CD1c-positive myeloid dendritic cell (primary cell): Measurements from ENCODE around the gene PCDHGB5.
A peak's percentile ranks its signal among the peaks of the same experiment; 100 is the strongest.
"Not testable (repeated sequence)": the region's sequence is repeated elsewhere in the genome, so short reads cannot be mapped to it uniquely, and the experiment has no call there.

Source experiments
- DNase-seq: peaks from one replicate; pipeline ENCODE4 v3.0.0-alpha.2; 2016; ENCODE audit errors: extremely low spot score

Gene PCDHGB5

DNA sequence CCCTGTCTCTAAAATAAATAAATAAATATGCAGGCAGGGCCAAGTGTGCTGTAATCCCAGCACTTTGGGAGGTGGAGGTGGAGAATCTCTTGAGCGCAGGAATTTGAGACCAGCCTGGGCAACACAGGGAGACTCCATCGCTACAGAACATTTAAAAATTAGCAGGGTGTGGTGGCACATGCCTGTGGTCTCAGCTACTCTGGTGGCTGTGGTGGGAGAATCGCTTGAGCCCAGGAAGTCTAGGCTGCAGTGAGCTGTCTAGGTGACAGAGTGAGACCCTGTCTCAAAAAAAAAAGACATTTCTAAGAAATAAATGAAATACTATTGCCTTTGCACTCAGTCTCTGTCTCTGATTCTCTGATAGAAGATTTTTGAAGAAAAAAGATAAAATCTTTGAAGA is 13.8 kb downstream of the PCDHGB5 start:
- DNase-seq = no peak

GRCh38 chr5:141412854-141413539 is 15.2 kb downstream of the PCDHGB5 start, which contains the start of gene PCDHGA10:
PCDHGA10 (plus strand) TSS chr5:141412987; CDS start chr5:141413176, 189 bp downstream.
- peak; percentile 72 for DNase-seq

- DNase-seq = no peak
These were observed 15.9 kb downstream of the PCDHGB5 start for GRCh38 chr5:141413540-141414069.

DNA sequence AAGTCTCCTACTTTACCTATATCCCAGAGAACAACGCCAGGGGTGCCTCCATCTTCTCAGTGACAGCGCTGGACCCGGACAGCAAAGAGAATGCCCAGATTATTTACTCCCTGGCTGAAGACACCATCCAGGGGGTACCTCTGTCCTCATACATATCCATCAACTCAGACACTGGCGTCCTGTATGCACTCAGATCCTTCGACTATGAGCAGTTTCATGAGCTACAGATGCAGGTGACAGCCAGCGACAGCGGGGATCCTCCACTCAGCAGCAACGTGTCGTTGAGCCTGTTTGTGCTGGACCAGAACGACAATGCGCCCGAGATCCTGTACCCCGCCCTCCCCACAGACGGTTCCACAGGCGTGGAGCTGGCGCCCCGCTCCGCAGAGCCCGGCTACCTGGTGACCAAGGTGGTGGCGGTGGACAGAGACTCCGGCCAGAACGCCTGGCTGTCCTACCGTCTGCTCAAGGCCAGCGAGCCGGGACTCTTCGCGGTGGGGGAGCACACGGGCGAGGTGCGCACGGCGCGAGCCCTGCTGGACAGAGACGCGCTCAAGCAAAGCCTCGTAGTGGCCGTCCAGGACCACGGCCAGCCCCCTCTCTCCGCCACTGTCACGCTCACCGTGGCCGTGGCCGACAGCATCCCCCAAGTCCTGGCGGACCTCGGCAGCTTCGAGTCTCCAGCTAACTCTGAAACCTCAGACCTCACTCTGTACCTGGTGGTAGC is 17.0 kb downstream of the PCDHGB5 start:
- not testable (repeated sequence) for DNase-seq

- not testable (repeated sequence) for DNase-seq
These were observed 17.5 kb downstream of the PCDHGB5 start for GRCh38 chr5:141415275-141415618.

- DNase-seq = peak; percentile 80
These were observed 19.9 kb downstream of the PCDHGB5 start, which contains the start of gene PCDHGB7 for GRCh38 chr5:141417494-141418172. PCDHGB7 (plus strand) TSS chr5:141417677; CDS start chr5:141417860, 183 bp downstream.

DNA sequence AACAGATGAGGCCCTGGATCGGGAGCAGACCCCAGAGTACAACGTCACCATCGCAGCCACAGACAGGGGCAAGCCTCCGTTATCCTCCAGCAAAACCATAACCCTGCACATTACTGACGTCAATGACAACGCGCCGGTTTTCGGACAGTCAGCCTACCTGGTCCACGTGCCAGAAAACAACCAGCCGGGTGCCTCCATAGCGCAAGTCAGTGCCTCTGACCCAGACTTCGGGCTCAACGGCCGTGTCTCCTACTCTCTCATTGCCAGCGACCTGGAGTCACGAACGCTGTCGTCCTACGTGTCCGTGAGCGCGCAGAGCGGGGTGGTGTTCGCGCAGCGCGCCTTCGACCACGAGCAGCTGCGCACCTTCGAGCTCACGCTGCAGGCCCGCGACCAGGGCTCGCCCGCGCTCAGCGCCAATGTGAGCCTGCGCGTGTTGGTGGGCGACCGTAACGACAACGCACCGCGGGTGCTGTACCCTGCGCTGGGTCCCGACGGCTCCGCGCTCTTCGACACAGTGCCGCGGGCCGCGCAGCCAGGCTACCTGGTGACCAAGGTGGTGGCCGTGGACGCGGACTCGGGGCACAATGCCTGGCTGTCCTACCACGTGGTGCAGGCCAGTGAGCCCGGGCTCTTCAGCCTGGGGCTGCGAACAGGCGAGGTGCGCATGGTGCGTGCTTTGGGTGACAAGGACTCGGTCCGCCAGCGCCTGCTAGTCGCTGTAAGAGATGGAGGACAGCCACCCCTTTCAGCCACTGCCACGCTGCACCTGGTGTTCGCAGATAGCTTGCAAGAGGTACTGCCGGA is 21.5 kb downstream of the PCDHGB5 start:
- DNase-seq = no peak

DNA sequence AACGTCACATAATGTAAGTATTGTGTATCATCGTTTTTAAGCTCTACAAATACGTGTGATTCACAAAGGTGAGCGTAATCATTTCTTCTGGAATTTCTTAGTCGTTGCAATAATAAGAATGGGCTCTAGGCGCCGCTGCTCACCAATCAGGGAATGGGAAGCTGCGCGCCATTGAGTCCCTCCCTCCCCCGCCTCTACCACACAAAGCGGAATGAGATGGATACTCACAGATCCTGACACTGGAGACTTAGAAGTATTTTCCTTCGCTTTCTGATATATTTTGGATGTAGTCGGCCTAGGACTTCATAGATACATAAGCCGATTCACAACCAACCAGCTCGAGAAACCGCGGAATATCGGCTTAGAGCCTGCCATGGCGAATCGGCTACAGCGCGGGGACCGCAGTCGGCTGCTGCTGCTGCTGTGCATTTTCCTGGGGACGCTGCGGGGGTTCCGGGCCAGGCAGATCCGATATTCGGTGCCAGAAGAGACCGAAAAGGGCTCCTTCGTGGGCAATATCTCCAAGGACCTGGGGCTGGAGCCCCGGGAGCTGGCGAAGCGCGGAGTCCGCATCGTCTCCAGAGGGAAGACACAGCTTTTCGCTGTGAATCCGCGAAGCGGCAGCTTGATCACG is 23.2 kb downstream of the PCDHGB5 start, which contains the start of gene PCDHGA11:
Gene PCDHGA11 (plus strand): TSS at position 197 of the 634 bp plus-strand sequence. CDS start 177 bp downstream, at position 374.
- DNase-seq = peak; percentile 84

- no peak for DNase-seq
These were observed 23.7 kb downstream of the PCDHGB5 start for GRCh38 chr5:141421489-141421855.

- DNase-seq = no peak
These were observed 25.1 kb downstream of the PCDHGB5 start for GRCh38 chr5:141422742-141423291.

- DNase-seq = no peak
These were observed 30.2 kb downstream of the PCDHGB5 start for GRCh38 chr5:141427783-141428426.

GRCh38 chr5:141430332-141431113 is 32.8 kb downstream of the PCDHGB5 start, which contains the start of gene PCDHGA12:
PCDHGA12 (plus strand) TSS chr5:141430507; CDS start chr5:141430760, 253 bp downstream.
- peak; percentile 74 for DNase-seq

- DNase-seq = no peak
These were observed 33.5 kb downstream of the PCDHGB5 start for GRCh38 chr5:141431286-141431685.

- not testable (repeated sequence) for DNase-seq
These were observed 34.6 kb downstream of the PCDHGB5 start for GRCh38 chr5:141432308-141432707.

- DNase-seq = not testable (repeated sequence)
These were observed 35.0 kb downstream of the PCDHGB5 start for GRCh38 chr5:141432726-141433125.

- no peak for DNase-seq
These were observed 36.3 kb downstream of the PCDHGB5 start for GRCh38 chr5:141434006-141434405.

- no peak for DNase-seq
These were observed 39.5 kb downstream of the PCDHGB5 start for GRCh38 chr5:141437221-141437620.

- DNase-seq = no peak
These were observed 41.8 kb downstream of the PCDHGB5 start for GRCh38 chr5:141439411-141440141.
